ENCODE results near the gene C5. TPM values are rescaled to one million over a fixed set of nuclear protein-coding genes. Genes with fewer than 3 reads are reported as not detected.

C5 gene
- 10.8 to 13.7 TPM (median 11.3 TPM) in 5 replicates for total RNA-seq (2022; extraction: Qiagen RNA extraction)

DNA sequence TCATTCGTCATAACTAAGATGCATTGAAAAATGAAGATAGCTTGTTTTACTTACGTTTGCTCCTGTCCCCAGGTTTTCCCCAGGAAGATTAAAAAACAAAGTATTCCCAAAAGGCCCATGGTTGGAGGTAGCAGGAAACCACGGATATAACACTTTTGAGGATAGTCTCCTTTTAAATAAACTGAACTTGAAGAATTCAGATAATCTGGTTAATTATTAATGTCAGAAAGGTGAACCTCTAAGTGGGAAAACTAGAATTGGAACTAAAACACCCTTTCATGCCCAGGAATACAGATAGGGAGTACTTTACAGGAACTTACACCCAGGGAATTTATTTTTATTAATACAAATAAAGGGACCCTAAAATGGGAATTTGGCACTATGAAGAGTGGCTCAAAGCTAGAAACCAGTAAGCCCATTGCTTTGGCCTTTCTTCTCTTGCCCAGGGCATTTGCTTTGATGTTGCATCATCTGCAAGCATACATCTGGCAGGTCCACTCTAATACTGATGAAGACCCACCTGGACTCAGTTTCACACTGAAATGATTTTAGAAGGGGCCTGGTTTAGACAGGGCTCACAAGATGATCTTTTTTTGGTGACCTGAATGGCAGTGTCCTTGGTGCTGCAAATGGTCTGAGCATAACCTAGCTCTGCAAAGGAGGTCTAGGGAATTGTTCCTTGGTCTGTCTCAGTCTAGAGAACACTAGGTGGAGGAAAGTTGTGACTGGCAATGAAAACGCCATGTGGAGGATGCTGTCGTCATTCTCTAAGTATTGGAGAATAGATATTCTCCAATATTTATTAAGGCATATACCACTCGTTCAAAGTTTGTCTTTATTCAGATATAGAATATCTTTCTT lies at the start of gene C5:
Gene C5 (minus strand): TSS at position 148 of the 861 bp plus-strand sequence. CDS start 29 bp downstream, at position 119.

DNA sequence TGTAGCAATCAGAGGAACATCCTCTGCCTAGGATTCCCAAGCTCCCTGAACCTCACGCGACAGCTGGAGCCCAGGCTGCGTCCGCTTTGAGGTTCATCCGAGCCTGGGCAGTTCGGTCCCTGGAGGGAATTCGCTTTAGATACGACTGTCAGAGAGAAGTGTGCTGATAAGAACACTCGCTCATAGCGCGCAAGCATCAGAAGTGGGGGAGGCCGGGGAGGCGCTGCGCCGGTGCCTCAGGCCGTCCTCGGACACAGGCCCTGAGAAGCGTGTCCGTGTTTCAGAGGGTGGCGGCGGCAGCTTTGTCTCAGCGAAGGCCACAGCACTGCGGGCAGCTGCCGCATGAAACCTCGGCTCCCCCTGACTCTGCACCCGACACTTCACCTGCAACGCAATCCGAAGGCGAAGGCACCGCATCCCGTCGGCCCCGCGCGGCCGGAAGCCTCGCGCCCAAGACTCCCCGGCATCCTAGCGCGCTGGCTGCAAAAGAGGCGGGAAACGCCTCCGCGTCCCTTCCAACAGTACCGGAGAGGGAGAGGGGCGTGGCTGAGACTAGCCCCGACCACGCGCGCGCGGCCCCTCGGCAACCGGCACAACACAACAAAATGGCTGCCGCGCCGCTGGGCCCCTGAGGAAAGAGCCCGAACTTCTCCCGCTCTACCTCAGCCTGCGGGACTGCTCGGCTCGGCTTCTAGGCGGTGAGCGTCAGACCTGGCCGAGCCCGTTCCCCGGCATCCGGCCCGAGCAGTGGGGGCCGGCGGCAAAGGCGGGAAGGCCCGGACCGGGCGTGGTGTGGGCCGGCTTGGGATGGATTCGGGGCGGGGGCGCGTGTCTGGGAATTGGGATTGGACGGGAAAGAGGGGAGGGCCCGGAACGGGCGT lies 24.5 kb upstream of the C5 start, which contains the start of gene CNTRL:
Gene CNTRL (plus strand): TSS at position 586 of the 881 bp plus-strand sequence. CDS start 13,372 bp downstream, outside the sequence.

DNA sequence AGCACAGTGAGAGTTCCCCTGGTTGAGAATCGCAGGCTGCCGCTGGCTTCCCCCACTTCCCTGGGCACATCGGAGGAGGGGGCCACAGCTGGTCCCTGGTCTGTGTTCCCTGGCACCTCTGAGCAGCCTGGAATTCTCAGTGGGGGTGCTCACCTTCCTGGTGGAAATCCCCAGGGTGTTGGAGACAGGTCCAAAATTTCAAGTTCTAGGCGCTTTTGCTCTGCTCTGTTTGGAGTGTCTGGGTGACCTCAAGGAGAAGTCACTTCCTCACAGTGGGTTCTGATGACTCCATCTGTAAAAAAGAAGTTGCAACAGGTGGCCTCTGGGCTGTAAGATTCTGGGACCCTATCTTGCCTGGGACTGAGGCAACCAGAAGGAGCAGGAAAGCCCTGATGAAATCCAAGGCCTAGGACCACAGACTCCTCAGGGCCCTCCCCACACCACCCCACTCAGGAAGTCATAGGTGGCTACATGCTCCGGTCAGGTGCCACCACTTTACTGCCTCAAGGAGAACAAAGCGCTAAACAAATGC lies 123.6 kb downstream of the C5 start, which contains the start of gene TRAF1:
Gene TRAF1 (minus strand): TSS at position 400 of the 532 bp plus-strand sequence. CDS start 721 bp downstream, outside the sequence.

Other genes starting within 250 kb of the C5 start
- 26.2 to 38.5 TPM (median 26.4 TPM) in 5 replicates for gene PSMD5, start 207.4 kb downstream of the C5 start, total RNA-seq (2022; extraction: Qiagen RNA extraction)
- 89.0 to 135 TPM (median 124 TPM) in 5 replicates for gene PHF19, start 173.1 kb downstream of the C5 start, total RNA-seq (2022; extraction: Qiagen RNA extraction)
- gene TRAF1, start 123.5 kb downstream of the C5 start, total RNA-seq (2022; extraction: Qiagen RNA extraction) = 1.6 to 2.3 TPM (median 1.9 TPM) in 5 replicates
- gene CNTRL, start 24.7 kb upstream of the C5 start, total RNA-seq (2022; extraction: Qiagen RNA extraction) = 4.3 to 6.7 TPM (median 5.5 TPM) in 5 replicates
- gene RAB14, start 151.6 kb upstream of the C5 start, total RNA-seq (2022; extraction: Qiagen RNA extraction) = 48.9 to 52.9 TPM (median 50.1 TPM) in 5 replicates
- 81.3 to 97.6 TPM (median 89.3 TPM) in 5 replicates for gene GSN, start 217.9 kb upstream of the C5 start, total RNA-seq (2022; extraction: Qiagen RNA extraction)